Measurements from ENCODE around the gene SURF6.

DNA sequence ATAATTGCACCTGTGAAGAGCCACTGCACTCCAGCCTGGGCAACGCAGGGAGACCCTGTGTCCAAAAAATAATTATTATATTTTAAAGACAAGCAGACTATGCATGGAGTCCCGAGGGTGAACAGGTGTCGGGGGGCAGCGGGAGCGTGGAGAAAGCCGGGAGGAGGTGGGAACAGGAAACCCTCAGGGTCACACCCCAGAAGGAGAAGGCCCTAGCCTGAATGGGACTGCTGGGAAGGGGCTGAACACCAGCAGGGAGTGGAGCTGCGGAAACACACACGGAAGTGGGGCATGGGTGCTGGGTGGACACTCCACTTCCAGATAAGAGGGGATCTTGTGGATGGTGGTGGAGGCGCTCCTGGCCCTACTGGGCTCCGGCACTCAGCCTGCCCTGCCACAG, 12.8 kb downstream of the SURF6 start:
- no peak for TF ChIP-seq POLR2A (IDR thresholded peaks at IDR 0.05)
- TF ChIP-seq, protein P1, sequence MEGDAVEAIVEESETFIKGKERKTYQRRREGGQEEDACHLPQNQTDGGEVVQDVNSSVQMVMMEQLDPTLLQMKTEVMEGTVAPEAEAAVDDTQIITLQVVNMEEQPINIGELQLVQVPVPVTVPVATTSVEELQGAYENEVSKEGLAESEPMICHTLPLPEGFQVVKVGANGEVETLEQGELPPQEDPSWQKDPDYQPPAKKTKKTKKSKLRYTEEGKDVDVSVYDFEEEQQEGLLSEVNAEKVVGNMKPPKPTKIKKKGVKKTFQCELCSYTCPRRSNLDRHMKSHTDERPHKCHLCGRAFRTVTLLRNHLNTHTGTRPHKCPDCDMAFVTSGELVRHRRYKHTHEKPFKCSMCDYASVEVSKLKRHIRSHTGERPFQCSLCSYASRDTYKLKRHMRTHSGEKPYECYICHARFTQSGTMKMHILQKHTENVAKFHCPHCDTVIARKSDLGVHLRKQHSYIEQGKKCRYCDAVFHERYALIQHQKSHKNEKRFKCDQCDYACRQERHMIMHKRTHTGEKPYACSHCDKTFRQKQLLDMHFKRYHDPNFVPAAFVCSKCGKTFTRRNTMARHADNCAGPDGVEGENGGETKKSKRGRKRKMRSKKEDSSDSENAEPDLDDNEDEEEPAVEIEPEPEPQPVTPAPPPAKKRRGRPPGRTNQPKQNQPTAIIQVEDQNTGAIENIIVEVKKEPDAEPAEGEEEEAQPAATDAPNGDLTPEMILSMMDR (IDR thresholded peaks at IDR 0.05), result no peak

Data from esophagus squamous epithelium (tissue), 4 donors.